ENCODE results near the gene MIS18BP1.
"Not testable (repeated sequence)": the region's sequence is repeated elsewhere in the genome, so short reads cannot be mapped to it uniquely, and the experiment has no call there.

The MIS18BP1 gene

DNA sequence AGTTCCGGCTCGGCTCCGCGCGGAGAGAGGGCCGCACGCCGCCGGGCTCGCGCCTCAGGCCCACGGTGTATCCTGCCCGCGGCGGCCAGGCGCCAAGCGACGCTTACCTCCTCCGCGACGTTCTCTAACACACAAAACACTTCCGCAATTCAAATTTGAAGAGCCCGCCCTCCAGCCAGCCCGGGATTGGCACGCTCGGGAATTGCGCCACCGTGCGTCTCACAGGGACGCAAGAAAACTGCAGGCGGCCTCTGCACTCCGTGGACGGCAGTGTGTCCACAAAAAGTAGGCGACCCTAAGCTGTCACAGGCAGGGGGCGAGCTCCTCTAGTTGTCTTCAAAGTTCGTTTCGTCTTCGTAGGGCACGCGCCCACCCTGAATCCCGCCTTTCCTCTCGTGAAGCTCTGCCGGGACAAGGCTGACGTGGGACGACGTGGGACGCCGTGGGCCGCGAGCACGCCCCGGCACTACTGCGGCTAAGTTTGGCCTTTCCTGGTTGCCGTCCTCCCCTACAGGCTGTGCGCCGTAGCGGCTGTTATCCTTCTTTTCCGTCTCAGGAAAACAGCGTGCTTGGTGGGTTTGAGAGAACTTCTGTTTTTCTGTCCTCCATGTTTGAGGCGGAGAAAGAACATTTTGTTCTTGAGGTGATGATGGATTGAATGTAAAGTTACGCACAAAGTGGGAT is at the start of gene MIS18BP1:
TSS of gene MIS18BP1 (minus strand) at position 133 of the 684 bp plus-strand sequence. CDS start 5,916 bp downstream, outside the sequence.
- H3K4me3 ChIP-seq (ENCODE audit: low read depth, low read length), result peak within 1 kb of the TSS; percentile 67
- TF ChIP-seq, protein P1, sequence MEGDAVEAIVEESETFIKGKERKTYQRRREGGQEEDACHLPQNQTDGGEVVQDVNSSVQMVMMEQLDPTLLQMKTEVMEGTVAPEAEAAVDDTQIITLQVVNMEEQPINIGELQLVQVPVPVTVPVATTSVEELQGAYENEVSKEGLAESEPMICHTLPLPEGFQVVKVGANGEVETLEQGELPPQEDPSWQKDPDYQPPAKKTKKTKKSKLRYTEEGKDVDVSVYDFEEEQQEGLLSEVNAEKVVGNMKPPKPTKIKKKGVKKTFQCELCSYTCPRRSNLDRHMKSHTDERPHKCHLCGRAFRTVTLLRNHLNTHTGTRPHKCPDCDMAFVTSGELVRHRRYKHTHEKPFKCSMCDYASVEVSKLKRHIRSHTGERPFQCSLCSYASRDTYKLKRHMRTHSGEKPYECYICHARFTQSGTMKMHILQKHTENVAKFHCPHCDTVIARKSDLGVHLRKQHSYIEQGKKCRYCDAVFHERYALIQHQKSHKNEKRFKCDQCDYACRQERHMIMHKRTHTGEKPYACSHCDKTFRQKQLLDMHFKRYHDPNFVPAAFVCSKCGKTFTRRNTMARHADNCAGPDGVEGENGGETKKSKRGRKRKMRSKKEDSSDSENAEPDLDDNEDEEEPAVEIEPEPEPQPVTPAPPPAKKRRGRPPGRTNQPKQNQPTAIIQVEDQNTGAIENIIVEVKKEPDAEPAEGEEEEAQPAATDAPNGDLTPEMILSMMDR (conservative IDR thresholded peaks at IDR 0.05; ENCODE audit: low read depth, low read length), result peak; percentile 57
- DNase-seq (ENCODE audit: low read depth), result peak; percentile 97

DNA sequence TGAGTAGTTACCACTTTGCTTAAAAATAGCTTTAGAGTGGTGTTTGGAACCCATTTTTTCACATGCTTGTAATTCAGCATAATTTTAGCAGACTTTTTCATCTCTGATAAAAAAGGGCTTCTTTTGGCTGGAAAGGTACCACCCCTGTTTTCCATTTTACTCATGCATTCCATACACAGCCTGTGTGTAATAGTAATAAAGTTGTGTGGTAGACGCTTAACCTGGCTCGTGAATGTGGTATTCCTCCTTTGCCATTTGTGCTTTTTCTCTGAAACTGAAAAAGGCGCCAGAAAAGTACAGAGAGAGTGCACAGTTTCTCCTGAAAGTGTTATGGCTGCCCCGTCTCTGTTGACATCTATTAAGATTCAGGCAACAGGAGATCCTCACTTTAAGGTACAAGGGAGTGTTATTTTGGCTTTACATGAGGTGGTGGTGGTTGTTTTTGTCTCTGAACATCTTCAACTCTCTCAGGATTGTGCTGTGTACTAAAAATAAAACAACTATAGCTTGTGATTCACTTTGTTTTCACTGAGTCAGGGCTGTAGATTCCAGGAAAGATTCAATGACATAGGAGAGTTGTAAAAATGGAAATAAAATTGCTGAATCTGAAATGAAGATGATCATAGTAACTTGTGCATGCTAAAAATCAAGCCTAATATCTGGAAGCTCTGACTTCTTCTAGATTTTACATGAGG is 45.6 kb upstream of the MIS18BP1 start:
- TF ChIP-seq, protein P1 (conservative IDR thresholded peaks at IDR 0.05; ENCODE audit: low read depth, low read length), result no peak
- DNase-seq (ENCODE audit: low read depth), result no peak
- no peak overlapping the region for H3K4me3 ChIP-seq (ENCODE audit: low read depth, low read length)

DNA sequence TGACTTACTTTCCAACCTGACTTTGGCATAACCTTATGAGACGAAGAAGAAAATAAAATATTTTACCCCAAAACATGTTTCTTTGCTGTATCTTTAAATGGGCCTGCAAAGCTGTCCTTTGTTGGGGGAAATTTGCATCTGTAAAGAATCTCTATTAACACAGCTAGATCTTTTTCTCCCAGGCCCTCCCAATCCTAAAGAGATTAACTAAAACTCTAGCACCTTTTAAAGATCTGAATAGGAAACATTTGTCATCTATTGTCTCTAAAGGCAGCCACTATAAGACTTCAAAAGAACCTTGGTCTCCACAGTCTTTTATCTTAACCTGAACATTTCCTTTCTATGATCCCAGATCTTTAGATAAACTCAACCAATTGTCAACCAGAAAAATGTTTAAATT is 41.8 kb upstream of the MIS18BP1 start:
- not testable (repeated sequence) for H3K4me3 ChIP-seq (ENCODE audit: low read depth, low read length); DNase-seq (ENCODE audit: low read depth)

DNA sequence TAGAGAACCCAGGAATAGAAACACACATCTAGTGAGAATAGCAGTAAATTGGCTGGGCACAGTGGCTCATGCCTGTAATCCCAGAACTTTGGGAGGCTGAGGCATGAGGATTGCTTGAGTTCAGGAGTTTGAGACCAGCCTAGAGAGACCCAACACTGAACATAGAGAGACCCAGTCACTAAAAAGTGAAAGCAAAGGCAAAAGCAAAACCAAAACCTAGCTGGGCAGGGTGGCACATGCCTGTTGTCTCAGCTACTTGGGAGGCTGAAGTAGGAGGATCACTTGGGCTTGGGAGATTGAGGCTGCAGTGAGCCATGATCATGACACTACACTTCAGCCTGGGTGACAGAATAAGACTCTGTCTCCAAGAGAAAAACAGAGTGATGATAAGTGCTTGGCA is 37.5 kb upstream of the MIS18BP1 start:
- TF ChIP-seq, protein P1 (conservative IDR thresholded peaks at IDR 0.05; ENCODE audit: low read depth, low read length), result no peak
- H3K4me3 ChIP-seq (ENCODE audit: low read depth, low read length), result no peak overlapping the region
- no peak for DNase-seq (ENCODE audit: low read depth)

DNA sequence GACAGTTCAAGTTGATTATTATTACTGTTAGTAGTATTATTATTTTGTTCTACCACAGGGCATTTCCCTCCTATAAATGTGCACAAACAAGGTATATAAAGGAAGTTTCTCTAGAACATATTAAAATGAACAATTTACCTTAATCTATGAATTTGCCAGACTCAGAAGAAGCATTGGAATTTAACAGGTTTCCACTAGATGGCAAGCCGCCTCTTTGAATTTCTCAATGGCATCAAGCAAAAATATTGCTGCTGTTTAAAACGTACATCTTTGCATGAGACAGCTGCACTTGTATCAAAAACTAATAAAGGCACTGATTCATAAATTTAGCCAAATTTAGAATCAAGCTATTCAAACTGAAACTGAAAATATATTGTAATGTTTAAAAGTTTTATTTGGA is 34.6 kb upstream of the MIS18BP1 start:
- TF ChIP-seq, protein P1 (conservative IDR thresholded peaks at IDR 0.05; ENCODE audit: low read depth, low read length), result no peak
- DNase-seq (ENCODE audit: low read depth), result peak; percentile 1
- no peak overlapping the region for H3K4me3 ChIP-seq (ENCODE audit: low read depth, low read length)

DNA sequence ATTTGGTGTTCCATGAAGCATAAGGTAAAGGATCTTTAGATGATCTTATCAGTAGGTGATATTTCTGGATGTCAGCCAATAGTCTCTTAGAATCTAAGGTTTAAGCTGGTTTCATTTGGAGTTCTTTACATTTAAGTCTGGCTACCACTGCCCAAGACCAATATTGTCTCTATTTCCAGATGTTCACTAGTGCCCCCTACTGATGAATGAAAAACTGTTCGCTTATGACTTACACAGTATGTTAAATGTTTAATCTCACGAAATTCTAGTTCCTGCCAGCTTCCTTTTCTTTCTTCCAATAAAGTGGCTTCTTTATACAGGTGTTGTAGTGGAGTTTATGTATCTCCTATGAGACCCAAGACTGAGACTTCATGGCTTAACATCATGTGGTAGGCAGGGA is 31.8 kb upstream of the MIS18BP1 start:
- TF ChIP-seq, protein P1 (conservative IDR thresholded peaks at IDR 0.05; ENCODE audit: low read depth, low read length), result peak; percentile 32
- DNase-seq (ENCODE audit: low read depth), result peak; percentile 5
- H3K4me3 ChIP-seq (ENCODE audit: low read depth, low read length), result no peak overlapping the region

DNA sequence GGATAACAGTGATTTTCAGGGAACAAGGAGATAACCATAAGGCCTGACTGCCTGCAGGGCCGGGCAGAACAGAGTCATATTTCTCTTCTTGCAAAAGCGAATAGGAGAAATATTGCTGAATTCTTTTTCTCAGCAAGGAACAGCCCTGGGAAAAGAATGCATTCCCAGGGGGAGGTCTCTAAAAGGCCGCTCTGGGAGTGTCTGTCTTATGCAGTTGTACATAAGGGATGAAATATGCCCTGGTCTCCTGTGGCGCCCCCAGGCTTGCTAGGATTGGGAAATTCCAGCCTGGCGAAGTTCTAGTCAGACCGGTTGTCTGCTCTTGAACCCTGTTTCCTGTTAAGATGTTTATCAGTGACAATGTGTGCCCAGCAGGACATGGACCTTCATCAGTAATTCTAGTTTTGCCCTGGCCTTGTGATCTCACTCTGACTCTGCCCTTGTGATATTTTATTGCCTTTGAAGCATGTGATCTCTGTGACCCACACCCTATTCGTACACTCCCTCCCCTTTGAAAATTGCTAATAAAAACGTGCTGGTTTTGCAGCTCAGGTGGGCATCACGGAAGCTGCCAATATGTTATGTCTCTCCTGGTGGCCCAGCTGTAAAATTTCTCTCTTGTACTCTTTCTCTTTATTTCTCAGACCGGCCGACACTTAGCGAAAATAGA is 28.9 kb upstream of the MIS18BP1 start:
- not testable (repeated sequence) for DNase-seq (ENCODE audit: low read depth); H3K4me3 ChIP-seq (ENCODE audit: low read depth, low read length)

Data from choroid plexus epithelial cell (primary cell).